RWPE2 (cell line): ENCODE data around the gene CLEC18A.

Experiments
- ATAC-seq: fragments of 200-7000 bp; cut with Tn5 transposase; 3 replicates; pipeline ENCODE4 v1.9.1; 2021; ENCODE audit warnings: low read depth
- DNase-seq: peaks from one replicate; pipeline ENCODE4 v3.0.0-alpha.2; 2020; ENCODE audit warnings: low spot score
- H3K27ac ChIP-seq: fragments of 450-650 bp; 2 replicates; pipeline ENCODE4 v1.5.1; 2017; ENCODE audit warnings: mild to moderate bottlenecking; ENCODE audit not compliant: poor library complexity, severe bottlenecking
- H3K27me3 ChIP-seq: fragments of 250-450 bp; sonication (Bioruptor Pico); 2 replicates; pipeline ENCODE4 v1.5.1; 2021; ENCODE audit warnings: mild to moderate bottlenecking, moderate library complexity; ENCODE audit not compliant: insufficient read depth, poor library complexity, severe bottlenecking
- H3K36me3 ChIP-seq: fragments of 250-450 bp; sonication (Bioruptor Pico); 2 replicates; pipeline ENCODE4 v1.5.1; 2020; ENCODE audit warnings: low read depth, mild to moderate bottlenecking, moderate library complexity
- H3K4me1 ChIP-seq: fragments of 250-450 bp; sonication (Bioruptor Pico); 2 replicates; pipeline ENCODE4 v1.5.1; 2021; ENCODE audit warnings: mild to moderate bottlenecking, moderate library complexity; ENCODE audit not compliant: insufficient read depth, poor library complexity, severe bottlenecking
- H3K4me3 ChIP-seq: fragments of 250-450 bp; sonication (Bioruptor Pico); 2 replicates; pipeline ENCODE4 v1.5.1; 2021; ENCODE audit warnings: mild to moderate bottlenecking, moderate library complexity; ENCODE audit not compliant: severe bottlenecking
- H3K9me3 ChIP-seq: fragments of 250-450 bp; sonication (Bioruptor Pico); 2 replicates; pipeline ENCODE4 v1.5.1; 2021; ENCODE audit warnings: mild to moderate bottlenecking, moderate library complexity; ENCODE audit not compliant: severe bottlenecking
- TF ChIP-seq, protein P1 (sequence below): fragments of 450-650 bp; IDR thresholded peaks from one replicate; pipeline ENCODE4 v1.5.1; 2017; ENCODE audit warnings: mild to moderate bottlenecking, moderate library complexity; ENCODE audit not compliant: poor library complexity, severe bottlenecking

Gene CLEC18A

DNA sequence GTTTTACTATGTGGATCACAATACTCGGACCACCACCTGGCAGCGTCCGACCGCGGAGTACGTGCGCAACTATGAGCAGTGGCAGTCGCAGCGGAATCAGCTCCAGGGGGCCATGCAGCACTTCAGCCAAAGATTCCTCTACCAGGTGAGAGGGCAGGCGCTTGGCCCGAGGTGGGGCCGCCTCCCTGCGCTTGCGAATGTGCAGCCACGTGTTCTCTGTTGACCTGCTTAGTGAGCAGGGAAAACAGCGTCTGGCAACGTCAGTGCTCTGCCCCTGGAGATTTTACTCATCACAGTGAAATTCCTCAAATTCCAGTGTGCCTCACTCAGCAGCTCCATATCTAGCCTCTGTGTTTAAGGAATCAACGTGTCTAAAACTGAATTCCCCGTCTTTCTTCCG, 33.4 kb upstream of the CLEC18A start:
- TF ChIP-seq, protein P1, sequence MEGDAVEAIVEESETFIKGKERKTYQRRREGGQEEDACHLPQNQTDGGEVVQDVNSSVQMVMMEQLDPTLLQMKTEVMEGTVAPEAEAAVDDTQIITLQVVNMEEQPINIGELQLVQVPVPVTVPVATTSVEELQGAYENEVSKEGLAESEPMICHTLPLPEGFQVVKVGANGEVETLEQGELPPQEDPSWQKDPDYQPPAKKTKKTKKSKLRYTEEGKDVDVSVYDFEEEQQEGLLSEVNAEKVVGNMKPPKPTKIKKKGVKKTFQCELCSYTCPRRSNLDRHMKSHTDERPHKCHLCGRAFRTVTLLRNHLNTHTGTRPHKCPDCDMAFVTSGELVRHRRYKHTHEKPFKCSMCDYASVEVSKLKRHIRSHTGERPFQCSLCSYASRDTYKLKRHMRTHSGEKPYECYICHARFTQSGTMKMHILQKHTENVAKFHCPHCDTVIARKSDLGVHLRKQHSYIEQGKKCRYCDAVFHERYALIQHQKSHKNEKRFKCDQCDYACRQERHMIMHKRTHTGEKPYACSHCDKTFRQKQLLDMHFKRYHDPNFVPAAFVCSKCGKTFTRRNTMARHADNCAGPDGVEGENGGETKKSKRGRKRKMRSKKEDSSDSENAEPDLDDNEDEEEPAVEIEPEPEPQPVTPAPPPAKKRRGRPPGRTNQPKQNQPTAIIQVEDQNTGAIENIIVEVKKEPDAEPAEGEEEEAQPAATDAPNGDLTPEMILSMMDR = no peak
- Histone ChIP-seq H3K27ac (peak overlapping the region; percentile 72), H3K36me3 (no peaks in the 10 kb centered on the region), H3K4me1 (peaks cover 11% of the 10 kb centered on the region), H3K4me3 (no peak overlapping the region), H3K9me3 (no peaks in the 10 kb centered on the region), H3K27me3 (no peaks in the 10 kb centered on the region)
- ATAC-seq (peak; percentile 99), DNase-seq (no peak)

DNA sequence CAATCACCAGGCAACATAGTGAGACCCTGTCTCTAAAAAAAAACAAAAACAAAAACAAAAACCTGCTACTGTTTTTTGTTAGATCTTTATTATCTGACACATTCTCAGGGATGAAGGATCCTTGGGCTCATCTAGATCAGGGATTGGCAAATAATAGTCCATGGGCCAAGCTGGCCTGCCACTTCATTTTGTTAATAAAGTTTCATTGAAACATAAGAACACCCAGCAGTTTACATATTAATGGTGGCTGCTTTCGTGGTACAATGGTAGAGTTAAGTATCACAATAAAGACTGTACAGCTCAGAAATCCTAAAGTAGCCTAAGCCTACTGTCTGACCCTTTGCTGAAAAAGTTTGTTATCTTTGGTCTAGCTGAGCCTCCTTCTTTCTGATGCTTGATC, 32.9 kb upstream of the CLEC18A start:
- no peaks in the 10 kb centered on the region for H3K36me3 ChIP-seq
- TF ChIP-seq, protein P1 = no peak
- H3K9me3 ChIP-seq = no peaks in the 10 kb centered on the region
- peak overlapping the region; percentile 72 for H3K27ac ChIP-seq
- H3K4me1 ChIP-seq = peaks cover 11% of the 10 kb centered on the region
- no peak for ATAC-seq
- no peaks in the 10 kb centered on the region for H3K27me3 ChIP-seq
- no peak for DNase-seq
- H3K4me3 ChIP-seq = no peak overlapping the region

DNA sequence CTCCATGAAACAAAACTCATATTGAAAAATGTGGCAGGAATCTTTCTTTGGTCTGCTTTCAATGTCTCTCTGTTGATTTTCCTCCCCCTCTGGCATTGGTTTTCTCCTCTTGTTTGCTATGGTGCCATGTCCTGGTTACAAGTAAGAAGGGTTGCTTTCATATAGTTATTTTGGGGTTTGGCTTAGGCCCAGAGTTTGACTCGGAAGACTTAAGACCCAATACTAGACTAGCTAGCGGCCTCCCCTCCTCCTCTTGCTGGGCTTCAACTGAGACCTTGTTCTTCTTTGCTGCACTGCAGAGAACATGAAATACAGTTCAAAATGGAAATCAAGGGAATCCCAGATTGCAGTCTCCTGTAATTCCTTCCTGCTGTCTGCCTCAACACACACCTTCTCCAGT, 30.0 kb upstream of the CLEC18A start:
- no peak overlapping the region for H3K27ac ChIP-seq
- H3K4me1 ChIP-seq = peaks cover 18% of the 10 kb centered on the region
- no peaks in the 10 kb centered on the region for H3K9me3 ChIP-seq
- no peak overlapping the region for H3K4me3 ChIP-seq
- no peaks in the 10 kb centered on the region for H3K27me3 ChIP-seq
- no peaks in the 10 kb centered on the region for H3K36me3 ChIP-seq
- TF ChIP-seq, protein P1 = no peak
- no peak for DNase-seq
- no peak for ATAC-seq

DNA sequence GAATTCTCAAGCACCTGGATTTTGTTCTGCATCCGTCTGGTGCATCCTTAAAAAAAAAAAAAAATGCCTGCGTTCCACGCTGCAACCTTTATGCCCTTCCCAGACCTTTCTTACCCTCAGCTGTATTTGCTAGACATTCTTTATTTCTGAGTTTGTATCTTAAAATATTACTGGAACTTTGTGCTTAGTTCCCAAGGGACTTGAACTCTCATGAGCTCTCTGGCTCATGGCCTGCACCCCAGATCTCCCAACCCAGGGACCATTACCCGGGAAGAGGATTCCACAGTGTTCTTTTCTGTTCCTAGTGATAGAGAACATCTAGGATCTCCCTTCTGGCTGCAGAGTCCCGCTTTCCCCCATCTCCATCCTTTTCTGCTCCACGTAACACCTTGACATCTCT, 28.9 kb upstream of the CLEC18A start:
- ATAC-seq (no peak), DNase-seq (no peak)
- no peaks in the 10 kb centered on the region for H3K9me3 ChIP-seq
- no peak overlapping the region for H3K4me3 ChIP-seq
- H3K27ac ChIP-seq = no peak overlapping the region
- no peaks in the 10 kb centered on the region for H3K36me3 ChIP-seq
- H3K4me1 ChIP-seq = peaks cover 17% of the 10 kb centered on the region
- no peaks in the 10 kb centered on the region for H3K27me3 ChIP-seq
- TF ChIP-seq, protein P1 = no peak

DNA sequence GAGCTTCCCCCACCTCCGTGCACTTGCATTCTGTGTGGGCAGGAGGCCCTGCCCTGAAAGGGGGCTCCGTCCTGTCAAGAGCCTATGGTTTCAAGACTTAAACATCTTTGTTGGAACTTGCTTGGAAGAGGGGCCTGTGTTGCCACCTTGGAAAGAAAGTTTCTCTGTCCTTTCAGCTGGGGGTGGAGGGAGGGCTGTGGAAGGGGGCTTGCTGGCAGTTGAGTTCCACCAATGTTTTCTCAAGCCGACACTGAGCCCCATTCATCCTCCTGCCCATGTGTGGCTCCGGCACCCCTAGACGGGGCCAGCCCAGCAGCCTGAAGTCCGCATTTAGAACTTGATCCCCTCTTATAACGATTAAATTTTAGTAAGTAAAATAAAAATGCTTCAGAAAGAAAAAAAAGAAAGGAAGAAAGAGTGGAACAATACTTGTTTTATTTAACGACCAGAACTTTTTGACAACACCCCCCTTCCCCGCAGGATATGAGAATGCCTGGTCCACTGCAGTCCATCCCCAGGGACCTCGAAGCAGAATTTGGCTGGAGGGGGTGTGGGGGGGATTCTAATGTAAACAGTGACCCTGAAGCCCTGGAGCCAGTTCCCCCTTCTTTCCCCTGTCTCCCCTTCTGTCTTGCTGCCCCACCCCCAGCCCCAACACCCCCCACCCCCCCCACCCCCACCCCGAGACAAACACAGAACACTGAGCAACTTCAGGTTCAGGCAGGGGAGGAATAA, 26.9 kb upstream of the CLEC18A start:
- no peak overlapping the region for H3K27ac ChIP-seq
- no peak overlapping the region for H3K4me3 ChIP-seq
- no peaks in the 10 kb centered on the region for H3K36me3 ChIP-seq
- DNase-seq = no peak
- peaks cover 7% of the 10 kb centered on the region for H3K4me1 ChIP-seq
- H3K27me3 ChIP-seq = no peaks in the 10 kb centered on the region
- TF ChIP-seq, protein P1 = no peak
- H3K9me3 ChIP-seq = no peaks in the 10 kb centered on the region
- ATAC-seq = no peak
